GM21360 (cell line): ENCODE results near the gene SLC25A30.

Source experiments
- ATAC-seq: cut with Tn5 transposase; IDR thresholded peaks from one replicate; pipeline ENCODE4 v1.9.1; 2021; ENCODE audit warnings: mild to moderate bottlenecking, moderate library complexity; ENCODE audit not compliant: unreplicated experiment

SLC25A30 gene, protein sequence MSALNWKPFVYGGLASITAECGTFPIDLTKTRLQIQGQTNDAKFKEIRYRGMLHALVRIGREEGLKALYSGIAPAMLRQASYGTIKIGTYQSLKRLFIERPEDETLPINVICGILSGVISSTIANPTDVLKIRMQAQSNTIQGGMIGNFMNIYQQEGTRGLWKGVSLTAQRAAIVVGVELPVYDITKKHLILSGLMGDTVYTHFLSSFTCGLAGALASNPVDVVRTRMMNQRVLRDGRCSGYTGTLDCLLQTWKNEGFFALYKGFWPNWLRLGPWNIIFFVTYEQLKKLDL

DNA sequence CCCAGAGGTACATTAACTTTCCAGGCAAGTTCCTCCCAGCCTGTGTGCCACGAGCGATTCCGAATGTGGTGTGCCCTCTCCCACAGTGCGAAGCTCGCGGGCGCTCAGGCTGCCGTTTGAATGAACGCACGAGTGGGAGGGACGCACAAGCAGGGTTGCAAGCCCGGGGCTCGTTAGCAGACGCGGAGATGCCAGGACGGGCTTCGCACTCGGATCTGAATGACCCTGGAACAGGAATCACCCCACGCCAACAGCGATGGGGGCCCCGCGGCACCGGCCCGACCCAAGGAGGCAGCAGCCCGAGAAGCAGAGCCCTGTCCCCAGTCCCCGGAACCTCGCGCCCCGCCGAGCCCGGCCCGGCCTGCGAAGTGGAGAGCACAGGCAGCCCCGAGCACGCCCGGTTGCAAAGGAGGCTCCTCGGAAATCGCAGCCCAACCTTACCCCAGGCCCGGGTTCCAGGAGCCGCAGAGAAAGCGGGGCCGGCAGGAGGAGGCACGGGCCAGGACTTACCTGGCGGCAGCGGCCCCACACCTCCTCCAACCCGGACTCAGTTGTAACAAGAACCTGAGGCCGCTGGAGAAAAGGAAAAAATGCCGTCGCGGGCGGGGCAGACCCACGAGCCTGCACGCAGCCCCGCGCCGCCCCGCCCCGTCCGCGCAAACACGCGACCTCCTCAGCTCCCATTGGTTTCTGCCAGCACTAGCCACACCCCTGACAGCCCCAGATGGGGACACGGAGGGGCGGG is at the start of gene SLC25A30:
Gene SLC25A30 (minus strand): TSS at position 584 of the 745 bp plus-strand sequence. CDS start 6,948 bp downstream, outside the sequence.
- peak; percentile 89 for ATAC-seq

DNA sequence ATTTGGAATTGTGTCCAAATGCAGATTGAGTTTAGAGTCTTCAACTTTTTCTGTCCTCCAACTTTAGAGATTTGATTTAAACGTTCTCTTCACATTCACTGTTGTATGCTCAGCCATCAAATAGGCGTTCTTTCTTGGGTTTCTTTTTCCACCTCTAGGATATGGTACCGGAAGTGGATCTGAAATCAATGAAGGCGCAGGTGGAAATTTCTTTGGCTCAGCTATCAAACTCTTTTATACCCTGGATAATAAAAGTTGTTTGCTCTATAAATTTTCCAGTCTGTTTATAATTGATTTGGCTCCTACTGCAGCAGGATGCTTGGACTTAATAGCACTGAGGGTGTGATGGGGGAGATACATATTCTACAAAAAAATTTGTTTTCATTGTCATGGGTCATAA is 48.2 kb upstream of the SLC25A30 start:
- no peak for ATAC-seq

DNA sequence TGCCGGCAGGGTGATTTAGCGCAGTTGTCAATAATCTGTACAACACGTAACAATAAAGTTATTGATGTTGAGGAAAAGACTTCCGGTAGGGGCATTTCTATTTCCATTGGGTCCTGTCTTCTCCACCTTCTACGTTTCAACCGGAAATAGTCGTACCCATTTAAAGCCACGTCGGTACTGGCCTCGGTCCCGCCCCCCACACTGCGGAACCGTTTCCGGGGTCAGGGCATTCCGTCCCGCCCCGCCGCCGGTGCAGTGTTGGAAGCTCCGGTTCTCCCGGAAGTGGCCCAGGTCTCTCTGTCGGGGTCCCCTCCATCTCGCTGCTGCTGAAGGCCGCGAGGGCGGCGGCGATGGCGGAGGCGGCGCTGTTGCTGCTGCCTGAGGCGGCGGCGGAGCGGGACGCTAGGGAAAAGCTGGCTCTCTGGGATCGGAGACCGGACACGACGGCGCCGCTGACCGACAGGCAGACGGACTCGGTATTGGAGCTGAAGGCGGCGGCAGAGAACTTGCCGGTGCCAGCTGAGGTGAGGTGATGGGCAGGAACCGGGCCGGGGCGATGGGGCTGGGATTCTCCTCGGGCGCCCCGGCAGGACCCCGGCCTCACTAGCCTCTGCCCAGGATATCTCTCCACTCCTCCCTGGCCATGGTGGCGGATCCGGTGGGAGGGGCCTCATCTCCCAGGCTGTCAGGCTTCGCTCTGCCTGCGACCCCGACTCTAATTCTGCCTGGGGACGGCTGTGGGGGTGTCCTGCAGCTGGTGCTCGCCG is 46.7 kb upstream of the SLC25A30 start, which contains the start of gene COG3:
Gene COG3 (plus strand): TSS at position 253 of the 767 bp plus-strand sequence. CDS start 98 bp downstream, at position 351.
- ATAC-seq, result peak; percentile 91

DNA sequence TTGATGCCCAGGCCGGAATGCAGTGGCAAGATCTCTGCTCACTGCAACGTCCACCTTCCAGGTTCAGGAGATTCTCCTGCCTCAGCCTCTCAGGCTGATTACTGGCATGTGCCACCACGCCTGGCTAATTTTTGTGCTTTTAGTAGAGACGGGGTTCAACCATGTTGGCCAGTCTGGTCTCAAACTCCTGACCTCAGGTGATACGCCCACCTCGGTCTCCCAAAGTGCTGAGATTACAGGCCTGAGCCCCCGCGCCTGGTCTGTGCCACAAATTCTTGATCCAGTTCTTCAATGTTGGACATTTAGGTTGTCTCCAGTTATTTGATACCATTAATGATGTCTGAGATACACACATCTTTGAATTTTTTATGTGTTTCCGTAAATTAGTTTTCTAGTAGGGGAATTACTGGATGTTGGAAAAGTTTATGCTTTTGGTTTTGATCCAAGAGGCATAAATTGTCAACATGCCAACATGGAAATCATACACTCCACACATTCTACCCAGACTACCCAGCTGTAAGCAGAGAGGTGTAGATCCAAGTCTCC is 46.0 kb upstream of the SLC25A30 start:
- ATAC-seq, result no peak

DNA sequence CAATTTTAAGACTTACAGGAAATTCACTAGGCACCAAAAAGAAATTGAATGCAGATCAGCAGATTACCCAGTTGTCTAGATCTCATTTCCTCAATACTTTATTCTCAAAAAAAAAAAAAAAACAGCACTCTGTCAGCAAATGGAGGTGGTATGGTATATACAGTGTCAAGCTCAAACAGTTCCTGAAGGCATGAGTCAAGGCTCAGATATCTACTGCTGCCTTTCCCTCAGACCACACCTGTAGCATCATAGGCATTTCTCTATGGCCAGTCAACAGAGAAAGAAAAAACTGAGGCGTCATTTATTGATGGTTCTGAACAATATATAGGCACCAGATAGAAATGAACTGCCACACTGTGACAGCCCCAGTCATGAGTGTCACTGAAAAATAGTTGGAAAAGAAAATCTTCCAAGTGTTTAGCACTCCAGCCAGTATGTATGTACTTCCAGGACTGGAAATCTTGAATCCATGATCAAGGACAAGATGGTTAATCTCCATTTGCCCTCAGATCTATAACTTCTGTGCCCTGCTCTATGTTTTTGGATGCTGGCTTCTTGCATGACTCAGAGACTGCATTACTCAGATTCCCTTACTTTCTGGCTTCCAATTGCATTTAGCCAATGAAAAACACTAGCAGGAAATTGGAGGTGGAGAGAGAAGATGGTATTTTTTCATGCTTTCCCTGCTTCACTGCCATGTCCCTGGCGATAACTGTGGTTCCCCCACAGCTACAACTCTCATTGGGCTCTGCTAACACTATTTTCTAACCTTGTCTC is 38.2 kb upstream of the SLC25A30 start:
- no peak for ATAC-seq

DNA sequence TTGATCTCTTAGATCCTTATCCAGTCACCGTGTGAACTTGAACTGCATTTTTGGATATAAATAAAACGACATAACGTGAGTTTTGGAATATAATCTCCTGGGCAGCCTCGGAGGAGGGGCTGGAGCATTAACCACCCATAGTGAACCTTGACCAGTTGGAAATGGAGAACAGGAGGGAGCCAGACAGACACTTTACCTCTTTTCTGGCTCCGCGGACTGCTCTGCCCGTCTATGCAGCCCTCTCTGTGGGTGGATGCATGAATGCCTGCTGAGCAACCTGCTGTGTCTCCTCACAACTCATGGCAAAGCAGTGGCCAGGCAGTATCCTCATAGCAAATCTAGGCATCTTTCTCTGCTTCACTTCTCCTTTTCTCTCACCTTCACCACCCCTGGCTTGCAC is 36.0 kb upstream of the SLC25A30 start:
- ATAC-seq, result no peak

DNA sequence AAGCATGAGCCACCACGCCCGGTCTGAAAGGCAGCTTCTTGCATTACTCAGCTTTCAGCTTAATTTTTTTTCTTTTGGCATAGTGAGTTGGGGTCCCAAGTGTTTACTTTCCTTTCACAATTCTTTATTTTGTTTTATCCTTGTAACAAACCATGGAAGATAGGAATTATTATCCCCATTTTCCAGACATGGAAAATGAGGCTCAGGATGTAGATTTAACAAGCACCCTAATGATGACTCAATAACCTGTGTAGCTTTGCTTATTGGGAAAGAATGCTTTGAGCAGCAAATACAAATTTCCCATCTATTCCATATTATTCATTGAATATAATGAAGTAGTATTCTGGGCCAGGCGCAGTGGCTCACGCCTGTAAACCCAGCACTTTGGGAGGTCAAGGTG is 33.1 kb upstream of the SLC25A30 start:
- no peak for ATAC-seq

DNA sequence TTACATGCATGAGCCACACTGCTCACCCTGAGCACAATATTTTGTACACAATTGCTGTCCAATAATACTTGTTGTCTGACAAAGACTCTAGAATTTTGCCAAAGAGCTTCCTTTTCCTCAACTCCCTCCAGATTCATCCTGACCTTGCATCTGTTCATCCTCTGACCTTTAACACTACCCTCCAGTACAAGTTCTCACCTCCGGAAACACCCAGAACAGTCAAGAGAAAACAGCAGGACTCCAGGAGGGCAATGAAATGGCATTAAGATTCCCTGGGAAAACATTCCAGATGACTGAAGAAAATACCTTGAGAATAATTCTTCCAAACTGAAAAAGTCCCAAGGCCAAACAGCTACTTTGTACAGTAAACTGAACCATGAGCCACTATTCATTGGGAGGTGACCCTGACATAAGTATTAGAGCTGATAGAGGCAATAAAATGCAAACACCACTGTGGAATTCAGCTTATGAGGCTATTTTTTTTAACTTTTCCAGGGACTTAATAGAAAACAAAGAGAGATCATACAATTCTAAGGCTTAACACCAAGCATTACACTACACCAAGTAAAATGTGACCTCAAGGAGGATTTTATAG is 30.9 kb upstream of the SLC25A30 start:
- ATAC-seq, result no peak

DNA sequence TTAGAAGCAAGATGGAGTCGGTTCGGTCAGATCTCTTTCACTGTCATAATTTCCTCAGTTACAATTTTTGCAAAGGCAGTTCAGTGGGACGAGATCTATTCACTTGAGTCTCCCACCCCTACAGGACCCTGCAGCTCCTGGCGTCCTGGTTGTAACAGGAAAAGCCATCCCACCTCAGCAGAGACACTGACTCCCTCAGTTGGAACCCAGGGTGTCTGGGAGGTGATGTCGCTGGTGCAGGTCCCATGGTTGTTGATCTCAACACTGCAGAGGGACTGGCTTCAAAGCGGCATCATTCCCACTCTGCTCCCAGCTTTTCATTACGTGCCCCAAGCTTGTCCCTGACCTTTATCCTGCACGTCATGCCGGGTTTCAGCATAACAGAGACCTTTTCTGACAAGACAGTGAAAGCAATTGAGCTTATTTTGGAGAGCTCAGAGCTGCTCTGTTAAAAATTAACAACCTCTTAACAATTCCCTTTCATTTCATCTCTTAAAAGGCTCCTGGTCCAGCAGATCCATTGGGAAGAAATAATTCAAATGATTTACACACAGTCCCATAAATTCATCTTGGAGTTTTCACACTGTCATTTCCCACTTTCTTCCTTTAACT is 29.0 kb upstream of the SLC25A30 start:
- no peak for ATAC-seq

DNA sequence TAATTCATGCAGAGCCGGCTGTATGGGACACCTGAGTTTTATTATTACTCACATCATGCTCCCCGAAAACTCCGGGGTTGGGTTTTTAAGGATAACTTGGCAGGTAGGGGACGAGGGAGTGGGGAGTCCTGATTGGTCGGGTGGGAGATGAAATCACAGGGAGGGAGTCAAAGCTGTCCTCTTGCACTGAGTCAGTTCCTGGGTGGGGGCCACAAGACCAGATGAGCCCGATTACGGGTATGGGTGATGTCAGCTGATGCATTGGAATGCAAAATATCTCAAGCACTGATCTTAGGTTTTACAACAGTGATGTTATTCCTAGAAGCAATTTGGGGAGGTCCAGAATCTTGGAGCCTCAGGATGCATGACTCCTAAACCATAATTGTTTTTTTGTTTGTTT is 28.0 kb upstream of the SLC25A30 start:
- ATAC-seq, result no peak

DNA sequence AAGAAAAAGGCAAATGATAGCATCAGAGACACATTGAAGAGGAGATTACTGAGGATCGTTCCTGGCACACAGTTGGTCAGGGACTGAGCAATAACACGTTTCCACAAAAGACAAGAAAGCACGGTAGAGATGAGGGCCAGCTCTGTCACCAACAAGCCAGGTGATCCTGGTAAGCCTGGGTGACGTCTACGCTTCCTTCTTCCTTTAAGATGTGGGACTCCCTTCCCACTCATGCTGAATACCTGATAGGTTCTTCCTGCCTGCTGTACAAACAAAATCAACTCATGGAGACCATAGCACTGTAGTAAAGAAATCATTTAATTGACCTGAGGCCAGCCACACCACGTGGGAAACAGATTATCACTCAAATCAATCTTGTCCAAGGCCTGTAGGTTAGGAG is 26.9 kb upstream of the SLC25A30 start:
- ATAC-seq, result no peak

DNA sequence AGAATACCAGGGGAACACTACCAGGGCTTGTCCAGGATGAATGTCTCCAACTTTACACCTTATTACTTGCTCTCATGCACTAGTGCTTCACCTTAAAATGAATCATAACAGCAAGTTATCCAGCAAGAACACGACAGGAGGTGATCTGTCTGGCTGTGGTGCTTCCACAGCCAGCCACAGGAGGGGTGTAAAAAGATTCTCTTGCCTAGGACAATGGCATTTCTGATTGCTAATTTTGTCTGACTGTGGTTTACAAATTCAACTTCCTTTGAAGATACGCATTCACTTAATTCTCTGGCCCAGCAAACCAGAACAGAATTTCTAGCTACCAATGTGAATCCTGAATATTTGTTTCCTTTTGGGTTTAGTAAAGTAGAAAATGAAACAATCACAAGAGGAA is 23.5 kb upstream of the SLC25A30 start:
- ATAC-seq, result peak; percentile 78

DNA sequence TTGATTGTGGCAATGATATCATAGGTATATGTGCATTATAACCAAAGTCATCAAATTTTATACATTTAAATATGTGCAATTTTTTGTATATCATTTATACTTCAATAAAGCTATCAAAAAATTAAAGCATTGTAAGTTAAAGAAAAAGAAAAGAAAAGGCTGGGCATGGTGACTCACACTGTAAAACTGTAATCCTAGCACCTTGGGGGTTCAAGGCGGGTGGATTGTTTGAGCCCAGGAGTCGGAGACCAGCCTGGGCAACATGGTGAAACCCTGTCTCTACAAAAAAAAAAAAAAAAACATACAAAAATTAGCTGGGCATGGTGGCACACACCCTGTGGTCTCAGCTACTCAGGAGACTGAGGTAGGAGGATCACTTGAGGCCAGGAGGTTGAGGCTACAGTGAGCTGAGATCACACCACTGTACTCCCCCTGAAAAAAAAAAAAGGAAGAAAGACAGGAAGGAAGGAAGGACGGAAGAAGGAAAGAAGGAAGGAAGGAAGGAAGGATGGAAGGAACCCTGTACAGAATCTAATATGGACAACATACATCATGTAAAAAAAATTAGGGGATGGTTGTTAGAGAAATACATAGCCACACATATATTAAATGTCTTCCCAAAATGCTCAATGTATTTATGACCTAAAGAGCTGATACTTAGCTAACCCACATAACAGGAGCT is 21.7 kb upstream of the SLC25A30 start:
- no peak for ATAC-seq

DNA sequence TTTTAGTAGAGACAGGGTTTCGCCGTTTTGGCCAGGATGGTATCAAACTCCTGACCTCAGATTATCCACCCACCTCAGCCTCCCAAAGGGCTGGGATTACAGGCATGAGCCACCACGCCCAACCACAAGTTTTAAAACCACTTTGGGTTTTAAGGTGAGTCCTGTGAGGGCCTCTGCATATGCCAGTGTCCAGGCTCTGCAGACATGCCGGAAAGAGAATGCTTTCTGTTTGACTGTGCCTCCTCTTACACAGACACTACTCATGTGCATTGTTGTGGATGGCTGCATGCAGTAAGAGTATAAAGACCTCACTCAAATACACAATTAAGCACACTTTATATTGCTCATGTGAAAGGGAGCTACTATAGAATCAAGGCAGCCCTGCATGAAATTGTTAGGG is 20.8 kb upstream of the SLC25A30 start:
- no peak for ATAC-seq

DNA sequence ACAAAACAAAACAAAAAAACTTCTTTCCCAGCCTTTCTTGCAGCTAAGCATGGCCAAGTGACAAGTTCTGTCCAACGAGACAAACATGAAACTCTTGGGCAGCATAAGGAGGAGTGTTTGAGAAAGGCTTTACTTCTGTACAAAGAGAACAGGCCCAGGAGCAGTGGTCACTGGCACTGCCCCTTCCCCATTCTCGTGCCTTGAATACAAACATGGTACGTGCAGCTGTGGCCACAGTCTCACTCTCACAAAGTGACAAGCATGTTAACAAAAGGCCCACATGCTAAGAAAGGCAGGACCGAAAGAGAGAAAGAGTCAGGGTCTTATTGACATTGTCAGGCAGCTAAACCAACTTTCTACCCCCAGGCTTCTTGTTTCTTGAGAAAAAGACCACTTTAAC is 19.8 kb upstream of the SLC25A30 start:
- ATAC-seq, result no peak

DNA sequence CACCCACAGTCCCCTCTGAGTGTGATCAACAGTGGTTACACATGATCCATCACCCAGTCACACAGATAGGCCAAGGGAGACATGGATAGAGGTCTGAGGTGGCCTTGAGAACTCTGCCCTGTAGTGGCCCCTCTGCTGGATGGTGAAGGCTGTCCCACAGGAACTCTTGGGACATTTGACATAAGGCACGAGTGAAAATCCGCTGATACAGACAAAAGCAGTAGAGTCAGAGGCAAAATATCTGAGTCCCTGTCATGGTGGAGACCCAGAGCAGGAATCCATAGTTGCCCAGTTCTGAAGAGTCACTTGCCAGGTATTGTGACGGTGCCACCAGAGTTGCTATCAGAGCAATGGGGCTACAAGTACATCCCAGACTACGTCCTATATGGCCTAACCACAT is 18.8 kb upstream of the SLC25A30 start:
- ATAC-seq, result no peak

DNA sequence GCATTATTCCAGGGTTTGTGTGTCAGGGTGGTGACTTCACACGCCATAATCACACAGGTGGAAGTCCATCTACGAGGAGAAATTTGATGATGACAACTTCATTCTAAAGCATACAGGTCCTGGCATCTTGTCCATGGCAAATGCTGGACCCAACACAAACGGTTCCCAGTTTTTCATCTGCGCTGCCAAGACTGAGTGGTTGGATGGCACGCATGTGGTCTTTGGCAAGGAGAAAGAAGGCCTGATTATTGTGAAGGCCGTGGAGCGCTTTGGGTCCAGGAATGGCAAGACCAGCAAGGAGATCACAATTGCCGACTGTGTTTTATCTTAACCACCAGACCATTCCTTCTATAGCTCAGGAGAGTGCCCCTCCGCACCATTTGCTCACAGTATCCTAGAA is 18.2 kb upstream of the SLC25A30 start:
- no peak for ATAC-seq

DNA sequence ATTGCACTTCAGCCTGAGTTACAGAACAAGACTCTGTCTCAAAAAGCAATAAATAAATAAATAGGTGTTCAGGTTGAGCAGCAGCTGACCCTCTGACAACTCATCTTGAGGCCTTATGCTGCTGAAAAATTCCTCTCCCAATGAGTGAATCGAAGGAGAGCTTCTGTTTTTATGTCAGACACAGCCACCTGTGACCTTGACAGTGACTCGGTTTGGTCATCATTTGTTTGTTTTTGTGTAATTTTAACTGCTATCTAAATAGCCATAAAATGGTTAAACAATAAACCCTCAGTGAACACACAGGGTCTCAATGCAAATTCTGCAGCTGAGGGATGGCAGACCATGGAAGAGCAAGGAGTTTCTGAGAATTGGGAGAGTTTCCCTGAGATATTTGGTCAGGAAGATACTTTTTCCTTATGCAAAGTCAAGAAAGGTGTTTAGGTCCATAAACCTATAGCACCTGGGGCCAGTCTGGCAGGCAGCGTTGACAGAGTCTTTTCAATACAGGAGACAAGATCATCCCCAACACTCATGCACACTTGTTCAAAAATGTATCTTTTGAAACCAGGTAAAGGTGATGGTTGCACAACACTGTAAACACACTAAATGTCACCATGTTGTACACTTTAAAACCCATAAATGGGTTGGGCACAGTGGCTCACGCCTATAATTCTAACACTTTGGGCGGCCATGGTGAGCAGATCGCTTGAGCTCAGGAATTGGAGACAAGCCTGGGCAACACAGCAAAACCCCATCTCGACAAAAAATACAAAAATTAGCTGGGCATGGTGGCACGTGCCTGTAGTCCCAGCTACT is 16.6 kb upstream of the SLC25A30 start:
- ATAC-seq, result no peak
